GM18508 (cell line): Measurements from ENCODE around the gene ALKBH1.
"Not testable (repeated sequence)": the region's sequence is repeated elsewhere in the genome, so short reads cannot be mapped to it uniquely, and the experiment has no call there.

Experiments
- ATAC-seq: cut with Tn5 transposase; IDR thresholded peaks from one replicate; pipeline ENCODE4 v1.9.1; 2021; ENCODE audit warnings: moderate number of reproducible peaks; ENCODE audit not compliant: insufficient read depth, unreplicated experiment

Gene ALKBH1

GRCh38 chr14:77707724-77708408 lies at the start of gene ALKBH1, which contains the start of gene SLIRP:
Gene ALKBH1, minus strand, starts transcription at chr14:77708023. Its CDS starts 19 bp downstream, at chr14:77708004.
Gene SLIRP, plus strand, starts transcription at chr14:77708103. Its CDS starts 9 bp downstream, at chr14:77708112.
- peak; percentile 76 for ATAC-seq

GRCh38 chr14:77752799-77753516 lies 45.1 kb upstream of the ALKBH1 start:
- no peak for ATAC-seq

DNA sequence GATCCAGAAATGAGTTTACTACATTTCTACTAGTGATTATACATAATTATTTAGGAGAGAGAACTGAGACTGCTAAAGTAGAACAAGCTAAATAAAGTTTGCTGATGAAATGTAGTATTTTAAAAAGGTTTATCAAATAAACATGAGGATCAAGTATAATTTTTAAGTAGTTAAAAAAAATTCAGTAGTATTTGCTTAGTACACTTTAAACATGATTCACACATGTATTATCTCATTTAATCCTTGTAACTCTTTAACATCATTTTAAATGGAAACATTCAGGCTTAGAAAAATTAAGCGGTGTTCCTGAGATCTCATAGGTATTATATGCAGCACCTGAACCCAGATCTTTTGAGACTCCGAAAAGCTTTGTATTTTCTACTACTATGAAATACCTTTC lies 44.4 kb upstream of the ALKBH1 start:
- ATAC-seq, result no peak

GRCh38 chr14:77747425-77747824 lies 39.6 kb upstream of the ALKBH1 start:
- not testable (repeated sequence) for ATAC-seq

- no peak for ATAC-seq
Observed at GRCh38 chr14:77746064-77746702, 38.4 kb upstream of the ALKBH1 start.

GRCh38 chr14:77741438-77741837 lies 33.6 kb upstream of the ALKBH1 start:
- ATAC-seq, result no peak

DNA sequence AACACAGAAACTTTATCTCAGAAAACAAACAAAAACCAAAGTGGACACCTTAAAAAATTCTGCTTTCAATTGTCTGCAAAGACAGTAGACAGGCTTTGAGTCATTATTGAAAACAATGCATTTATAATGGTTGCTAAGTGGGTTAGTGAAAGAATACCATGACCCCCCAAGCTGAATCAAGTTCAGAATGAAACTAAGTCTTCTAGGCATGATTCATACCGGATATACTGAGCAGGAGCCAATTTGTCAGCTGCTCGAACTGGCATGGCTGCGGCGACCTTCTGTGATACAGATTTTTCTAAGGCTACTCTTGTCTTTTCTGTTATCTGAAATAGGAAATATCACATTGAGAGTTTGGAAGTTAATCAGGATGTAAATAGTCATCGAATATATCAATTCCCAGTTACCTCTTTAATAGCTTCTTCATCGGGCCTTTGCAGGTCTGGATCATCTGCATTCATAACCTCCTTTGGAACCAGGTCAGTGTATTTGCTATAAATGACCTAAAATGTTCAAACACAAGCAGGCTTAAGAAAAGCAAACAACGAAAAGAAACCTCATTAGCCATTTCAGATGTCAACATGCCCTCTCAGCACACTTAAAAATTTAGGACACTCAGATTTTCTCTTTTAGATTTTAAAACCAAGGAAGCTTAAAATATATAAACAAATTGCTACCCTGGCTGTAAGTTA lies 30.9 kb upstream of the ALKBH1 start:
- no peak for ATAC-seq

DNA sequence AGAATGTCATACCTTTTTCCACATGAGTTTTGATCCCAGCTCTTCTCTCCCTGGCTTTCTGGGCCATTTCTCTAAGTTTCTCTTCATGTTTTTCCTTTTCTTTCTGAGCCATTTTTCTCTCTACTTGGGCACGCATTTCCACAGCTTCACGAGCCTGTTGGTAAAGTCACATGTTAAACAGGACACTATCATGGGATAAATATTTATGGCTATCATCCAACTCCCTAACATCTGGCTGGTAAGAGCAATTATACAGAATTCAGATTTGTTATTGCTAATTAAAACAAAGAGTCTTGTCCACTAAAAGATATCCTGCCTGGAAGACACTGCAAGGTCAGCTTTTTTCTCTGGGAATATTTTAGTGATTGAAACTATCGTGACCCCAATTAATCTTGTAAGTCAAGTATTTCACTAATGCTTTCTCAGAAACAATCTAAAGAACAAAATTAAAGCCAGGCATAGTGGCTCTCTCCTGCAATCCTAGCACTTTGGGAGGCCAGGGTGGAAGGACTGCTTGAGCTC lies 23.2 kb upstream of the ALKBH1 start:
- no peak for ATAC-seq

DNA sequence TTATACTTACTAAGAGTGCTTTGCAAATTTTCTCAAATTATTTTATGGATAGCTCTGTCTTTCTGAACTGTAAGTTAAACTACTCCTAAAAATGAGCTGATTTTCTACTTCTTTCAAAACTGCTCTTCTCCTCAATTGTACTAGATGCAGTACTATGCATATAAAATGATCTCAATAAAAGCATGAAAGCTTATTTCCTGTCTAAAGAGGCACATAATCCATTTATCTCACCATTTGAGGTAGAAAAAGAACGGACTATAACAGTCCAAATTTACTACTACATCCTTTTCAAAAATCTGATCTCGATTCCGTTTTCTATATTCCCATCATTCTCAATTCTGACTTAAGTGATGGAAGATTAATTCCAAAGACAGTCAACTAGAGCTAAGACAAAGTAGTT lies 14.5 kb upstream of the ALKBH1 start:
- ATAC-seq, result no peak

DNA sequence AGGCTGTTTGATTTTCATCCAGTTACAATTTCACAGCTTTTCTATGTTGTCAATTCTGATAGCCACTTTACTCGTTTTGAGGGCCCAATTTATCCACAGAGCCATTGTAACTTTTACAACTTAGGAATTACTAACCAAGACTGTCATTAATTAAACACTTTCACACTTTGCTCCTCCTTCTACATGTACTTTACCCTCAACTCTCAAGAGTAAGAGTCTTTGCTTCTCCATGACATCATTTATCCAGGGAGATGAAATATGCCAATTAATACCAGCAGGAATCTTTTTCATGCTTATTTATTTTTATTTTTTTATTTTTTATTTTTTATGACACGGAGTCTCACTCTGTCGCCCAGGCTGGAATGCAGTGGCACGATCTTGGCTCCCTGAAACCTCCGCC lies 13.6 kb upstream of the ALKBH1 start:
- no peak for ATAC-seq

DNA sequence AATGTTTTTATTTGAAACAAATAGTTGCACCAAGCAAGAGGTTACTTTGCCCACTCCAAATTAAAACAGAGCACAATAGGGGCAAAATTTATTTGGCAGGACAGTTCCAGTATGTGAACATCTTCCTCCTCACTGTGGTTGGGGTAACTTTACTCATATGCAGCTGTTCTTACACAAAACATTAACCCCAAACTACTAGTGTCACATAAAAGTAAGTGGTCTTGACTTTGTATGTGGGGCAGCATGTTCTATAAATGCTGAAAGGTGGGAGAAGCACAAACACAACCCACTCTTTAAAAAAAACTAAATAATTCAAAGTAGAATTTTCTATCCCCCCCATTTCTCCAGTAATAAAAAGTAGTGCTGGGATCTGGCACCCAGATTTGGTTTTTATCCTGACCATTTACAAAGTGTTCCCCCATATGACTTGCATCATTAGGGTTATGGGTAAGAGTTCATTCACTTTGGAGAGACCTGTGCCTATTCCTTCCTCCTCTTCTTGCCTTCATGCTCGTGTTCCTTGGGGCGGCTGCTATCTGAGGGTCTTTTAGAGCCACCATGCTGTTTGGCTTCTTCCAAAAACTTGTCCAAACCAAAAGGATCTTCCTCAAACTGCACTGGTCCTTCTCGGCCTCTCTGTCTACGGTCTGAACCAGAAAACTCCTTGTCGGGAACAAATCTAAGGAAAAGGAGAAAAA lies 9.9 kb upstream of the ALKBH1 start:
- ATAC-seq, result no peak

DNA sequence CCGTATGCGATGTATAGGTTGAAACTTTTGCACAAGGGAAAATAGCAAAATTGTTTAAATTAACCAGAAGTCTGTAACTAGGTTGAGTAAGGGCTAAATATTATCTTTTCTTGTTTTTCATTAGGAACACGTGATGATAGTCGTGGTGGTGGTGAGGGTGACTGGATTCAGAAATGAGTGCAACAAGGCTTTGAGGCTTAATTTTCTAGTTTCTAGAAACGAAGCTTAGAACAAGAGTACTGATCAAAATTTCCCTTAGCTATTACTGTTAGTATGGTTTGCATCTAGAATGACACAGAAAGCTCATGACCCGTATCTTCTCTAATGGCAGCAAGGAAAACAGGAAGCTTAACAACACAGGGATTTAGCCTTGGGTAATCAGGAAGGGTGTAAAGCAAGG lies 7.1 kb upstream of the ALKBH1 start:
- ATAC-seq, result no peak

- no peak for ATAC-seq
Observed at GRCh38 chr14:77710364-77710763, 2.5 kb upstream of the ALKBH1 start.

DNA sequence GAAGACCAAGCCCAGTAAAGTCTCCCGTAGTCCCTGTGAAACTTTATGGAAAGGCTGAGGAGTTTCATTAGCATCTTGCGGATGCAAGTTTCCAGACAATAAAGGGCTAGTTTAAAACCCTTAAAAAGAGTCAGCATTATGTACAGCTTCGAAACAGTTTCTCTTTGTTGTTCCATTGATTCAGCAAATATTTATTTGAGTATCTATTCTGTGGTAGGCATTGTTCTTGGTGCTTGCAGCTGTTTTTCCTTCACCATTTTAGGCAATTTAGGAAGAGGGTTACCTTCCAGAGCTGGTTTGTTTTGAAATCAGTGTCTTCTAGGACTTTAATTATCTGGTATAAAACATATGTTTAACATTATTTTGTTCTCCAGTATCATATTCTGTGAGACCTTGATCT lies 1.6 kb upstream of the ALKBH1 start:
- ATAC-seq, result no peak

DNA sequence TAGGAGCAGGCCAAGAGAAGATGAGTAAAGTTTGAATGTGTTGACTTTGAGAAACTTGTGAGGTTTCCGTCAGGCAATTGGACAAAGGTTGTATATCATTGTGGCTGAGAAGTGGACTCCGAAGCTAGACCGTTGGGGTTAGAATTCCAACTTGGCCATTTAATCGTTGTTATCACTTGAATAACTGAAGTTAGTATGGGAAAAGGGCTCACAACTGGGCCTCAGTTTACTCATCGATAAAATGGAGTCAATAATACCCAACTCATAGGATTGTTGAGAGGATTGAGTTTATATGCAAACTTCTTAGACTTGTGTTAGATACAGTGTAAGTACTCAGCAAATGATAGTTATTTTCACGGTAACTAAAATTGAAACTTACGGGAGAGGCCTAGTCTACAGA lies 926 bp upstream of the ALKBH1 start:
- ATAC-seq, result no peak

DNA sequence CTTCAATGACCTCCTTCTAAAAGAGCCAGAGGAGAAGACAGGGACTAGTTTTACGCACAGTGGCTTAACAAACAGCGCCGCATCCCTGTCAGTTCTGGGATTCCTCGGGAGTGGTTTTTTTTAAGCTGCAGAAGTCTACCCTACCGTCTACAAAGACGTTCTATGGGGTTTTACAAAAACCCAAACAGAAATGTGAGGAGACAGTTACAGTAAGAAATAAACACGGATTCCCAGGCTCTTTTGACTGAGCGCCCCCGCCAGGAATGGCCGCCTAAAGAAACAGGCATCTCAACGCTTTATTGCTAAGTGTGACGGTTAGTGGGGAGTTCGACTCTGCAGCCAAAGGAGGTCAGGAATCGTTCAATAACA lies 484 bp downstream of the ALKBH1 start:
- ATAC-seq, result no peak

DNA sequence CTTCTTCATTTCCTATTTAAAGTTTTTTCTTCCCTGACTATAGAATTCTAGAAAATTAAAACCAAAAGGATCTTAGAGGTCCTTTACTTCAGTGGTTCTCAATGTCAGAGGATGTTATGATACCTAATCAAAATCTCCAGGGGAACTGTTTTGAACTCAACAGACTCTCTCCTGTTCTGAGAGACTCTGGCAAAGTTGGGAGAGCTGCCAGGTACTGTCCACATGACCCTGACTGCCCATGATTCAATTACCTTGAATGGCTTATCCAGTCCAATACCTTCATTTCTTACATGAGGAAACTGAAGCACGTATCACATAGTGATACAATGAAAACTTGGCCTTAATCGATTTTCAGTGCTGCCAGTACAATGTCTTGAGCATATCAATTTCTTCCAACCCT lies 16.6 kb downstream of the ALKBH1 start:
- no peak for ATAC-seq

DNA sequence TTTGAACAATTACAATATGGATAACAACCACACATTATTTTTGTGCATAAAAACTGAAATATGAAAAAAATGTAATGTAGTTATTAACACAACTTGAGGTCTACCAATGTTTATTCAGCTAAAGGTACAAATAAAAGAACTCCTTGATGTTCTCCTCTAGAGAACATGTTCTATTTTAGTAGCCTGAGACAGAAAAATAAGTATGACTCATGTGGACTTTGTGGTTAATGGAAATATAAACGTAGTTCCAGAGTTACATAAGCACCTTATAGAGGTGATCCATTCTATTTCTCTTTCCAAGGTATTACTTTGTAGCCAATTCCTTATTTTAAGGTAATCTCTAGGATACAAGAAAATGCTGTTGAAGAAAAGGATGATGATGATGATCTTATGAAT lies 25.7 kb downstream of the ALKBH1 start:
- no peak for ATAC-seq

DNA sequence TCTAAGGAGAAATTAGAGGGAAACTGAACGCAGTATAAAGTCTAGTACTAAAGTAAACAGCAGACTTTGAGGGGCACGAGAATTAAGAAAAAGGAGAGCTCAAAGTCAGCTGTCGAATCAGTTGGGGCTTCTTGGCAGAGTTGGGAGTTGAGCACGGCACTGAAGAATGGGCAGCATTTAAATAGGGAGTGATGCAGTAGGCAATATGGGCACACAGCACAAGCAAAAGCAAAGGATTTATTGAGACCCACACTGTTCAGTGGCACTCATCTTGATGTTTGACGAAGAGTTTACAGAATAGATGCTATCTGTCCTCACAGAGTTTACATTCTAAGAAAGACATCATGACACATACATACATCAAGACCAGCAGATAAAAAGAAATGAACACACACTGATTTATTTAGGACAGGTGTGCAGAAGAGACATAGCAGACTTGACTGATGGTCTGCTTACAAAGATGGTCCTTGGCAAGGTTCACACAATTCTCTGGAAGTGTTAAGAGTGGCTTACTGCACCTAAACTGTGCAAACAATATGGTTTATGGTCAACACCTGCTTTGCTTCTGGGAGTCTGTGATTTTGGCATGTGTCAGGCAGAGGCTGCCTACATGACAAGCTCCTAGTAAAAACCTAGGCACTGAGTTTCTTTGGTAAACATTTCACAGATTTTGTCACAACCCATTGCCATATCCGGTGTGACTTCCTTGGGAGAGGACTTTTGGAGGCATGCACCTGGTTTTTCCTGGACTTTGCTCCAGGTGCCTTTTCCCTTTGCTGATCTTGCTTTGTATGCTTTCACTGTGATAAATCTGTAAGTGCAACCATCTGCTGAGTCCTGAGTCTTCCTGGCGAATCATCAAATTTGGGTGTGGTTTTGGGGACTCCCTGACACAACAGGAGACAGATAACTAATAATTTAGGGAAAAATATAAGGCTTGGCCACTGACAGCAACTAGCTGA lies 26.3 kb downstream of the ALKBH1 start:
- no peak for ATAC-seq
